Mesothelial cell of epicardium (in vitro differentiated cells): ENCODE results near the gene CXXC5. TPM values are rescaled to one million over a fixed set of nuclear protein-coding genes. Genes with fewer than 3 reads are reported as not detected.
A peak's percentile ranks its signal among the peaks of the same experiment; 100 is the strongest.

Experiments used
- DNase-seq, 2 experiments: peaks; one replicate each; pipeline ENCODE4 v3.0.0; 2021; ENCODE audit warnings: low spot score in 2 of 2; ENCODE audit not compliant: unreplicated experiment in 2 of 2
- H3K27ac Mint-ChIP-seq: 2 replicates; pipeline ENCODE4 v1.8.0; 2021; ENCODE audit warnings: mixed read lengths
- H3K27me3 Mint-ChIP-seq: 2 replicates; pipeline ENCODE4 v1.8.0; 2021; ENCODE audit warnings: low read depth, mixed read lengths
- H3K36me3 Mint-ChIP-seq: 2 replicates; pipeline ENCODE4 v1.8.0; 2021; ENCODE audit warnings: mixed read lengths
- H3K4me1 Mint-ChIP-seq: 2 replicates; pipeline ENCODE4 v1.8.0; 2021; ENCODE audit warnings: mixed read lengths
- H3K4me3 Mint-ChIP-seq: 2 replicates; pipeline ENCODE4 v1.8.0; 2021; ENCODE audit warnings: mild to moderate bottlenecking, moderate library complexity, mixed read lengths
- H3K9me3 Mint-ChIP-seq: 2 replicates; pipeline ENCODE4 v1.8.0; 2021; ENCODE audit warnings: mixed read lengths
- total RNA-seq: library from RNA; stranded (reverse); gene quantifications from 3 replicates; pipeline ENCODE4 v1.2.1, GENCODE V29; 2021
- TF ChIP-seq, protein P1 (sequence below): fragments of 200-600 bp; sonication (generic); IDR thresholded peaks from one replicate; pipeline ENCODE4 v1.5.0; 2021; ENCODE audit warnings: antibody characterized with exemption; ENCODE audit not compliant: unreplicated experiment

Gene CXXC5
- total RNA-seq, 1 donor from 2014 or later = 37.4 TPM

DNA sequence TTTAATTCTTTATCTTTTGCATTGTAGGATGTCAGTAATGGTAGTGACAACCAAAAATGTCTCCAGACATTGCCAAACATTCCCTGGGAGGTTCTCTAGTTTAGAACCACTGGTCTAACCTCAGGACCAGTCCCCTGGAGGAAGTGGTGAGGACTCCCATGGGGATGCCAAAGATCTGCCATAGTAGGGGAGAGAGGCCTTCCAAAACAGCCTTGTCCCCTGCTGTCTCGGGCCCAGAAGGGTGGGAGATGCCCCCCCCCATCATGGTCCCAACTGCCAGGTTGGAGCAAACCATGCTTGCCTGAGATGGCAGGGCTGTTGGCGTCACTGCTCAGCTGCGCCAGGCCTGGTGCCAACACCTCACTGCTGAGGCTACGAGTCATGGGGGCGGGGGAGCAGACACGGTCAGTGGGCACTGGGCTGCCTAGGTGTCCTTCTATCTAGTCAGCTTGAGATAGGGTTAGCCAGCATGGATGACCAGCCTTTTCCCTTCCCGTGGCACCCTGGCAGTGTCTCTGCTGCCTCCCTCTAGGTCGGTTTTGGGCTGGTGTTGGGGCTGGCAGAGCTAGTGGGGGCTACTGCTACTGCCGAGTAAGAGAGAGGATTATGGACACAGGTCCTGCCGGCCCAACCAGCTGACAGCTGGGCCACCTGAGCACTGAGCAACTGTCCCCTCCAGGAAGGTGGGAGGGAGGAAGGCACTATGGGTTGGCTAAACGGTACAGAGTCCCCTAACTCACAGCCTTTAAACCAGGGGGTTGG is 8.3 kb upstream of the CXXC5 start:
- Mint-ChIP-seq H3K4me3 (no peak overlapping the region), H3K36me3 (no peaks in the 10 kb centered on the region), H3K27me3 (no peaks in the 10 kb centered on the region), H3K27ac (no peak overlapping the region), H3K4me1 (peaks cover 62% of the 10 kb centered on the region), H3K9me3 (no peaks in the 10 kb centered on the region)
- peak in 1 of 2 experiments; percentile 30 for DNase-seq
- TF ChIP-seq, protein P1, sequence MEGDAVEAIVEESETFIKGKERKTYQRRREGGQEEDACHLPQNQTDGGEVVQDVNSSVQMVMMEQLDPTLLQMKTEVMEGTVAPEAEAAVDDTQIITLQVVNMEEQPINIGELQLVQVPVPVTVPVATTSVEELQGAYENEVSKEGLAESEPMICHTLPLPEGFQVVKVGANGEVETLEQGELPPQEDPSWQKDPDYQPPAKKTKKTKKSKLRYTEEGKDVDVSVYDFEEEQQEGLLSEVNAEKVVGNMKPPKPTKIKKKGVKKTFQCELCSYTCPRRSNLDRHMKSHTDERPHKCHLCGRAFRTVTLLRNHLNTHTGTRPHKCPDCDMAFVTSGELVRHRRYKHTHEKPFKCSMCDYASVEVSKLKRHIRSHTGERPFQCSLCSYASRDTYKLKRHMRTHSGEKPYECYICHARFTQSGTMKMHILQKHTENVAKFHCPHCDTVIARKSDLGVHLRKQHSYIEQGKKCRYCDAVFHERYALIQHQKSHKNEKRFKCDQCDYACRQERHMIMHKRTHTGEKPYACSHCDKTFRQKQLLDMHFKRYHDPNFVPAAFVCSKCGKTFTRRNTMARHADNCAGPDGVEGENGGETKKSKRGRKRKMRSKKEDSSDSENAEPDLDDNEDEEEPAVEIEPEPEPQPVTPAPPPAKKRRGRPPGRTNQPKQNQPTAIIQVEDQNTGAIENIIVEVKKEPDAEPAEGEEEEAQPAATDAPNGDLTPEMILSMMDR = no peak

DNA sequence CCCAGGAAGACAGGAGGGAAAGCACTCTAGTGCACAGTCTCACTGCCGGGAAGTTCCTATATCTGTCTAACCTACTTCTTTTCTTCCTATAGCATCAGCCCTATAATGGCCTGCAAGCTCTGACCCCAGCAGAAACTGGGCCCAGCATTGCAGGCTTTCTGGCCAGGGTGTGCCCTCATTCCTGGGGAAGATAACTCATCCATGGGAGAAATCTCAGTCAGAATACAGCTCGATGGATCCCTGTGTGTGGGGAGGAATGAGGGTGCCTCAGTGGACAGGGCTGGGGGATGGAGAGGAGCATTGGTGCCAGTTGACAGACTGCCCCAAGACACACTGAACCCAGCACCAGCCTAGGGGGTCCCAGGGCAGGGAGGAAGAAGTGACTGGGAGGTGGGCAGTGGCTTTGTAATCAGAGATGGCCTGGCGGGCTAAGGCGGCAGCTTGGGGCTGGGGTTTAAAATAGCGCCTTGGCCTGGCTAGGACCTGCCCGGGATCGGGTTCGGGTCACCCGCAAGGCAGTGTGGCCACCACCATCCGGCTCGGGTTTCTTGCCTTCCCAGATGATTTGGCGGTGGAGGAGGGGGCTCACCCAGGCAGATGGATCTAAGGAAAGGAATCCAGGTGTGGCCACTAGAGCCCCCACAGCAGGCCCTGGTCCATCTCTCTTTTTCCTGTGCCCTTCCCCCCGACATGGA is 7.6 kb upstream of the CXXC5 start:
- Mint-ChIP-seq H3K27me3 (peaks cover 4% of the 10 kb centered on the region), H3K9me3 (no peaks in the 10 kb centered on the region), H3K27ac (no peak overlapping the region), H3K36me3 (no peaks in the 10 kb centered on the region), H3K4me3 (no peak overlapping the region), H3K4me1 (peaks cover 62% of the 10 kb centered on the region)
- TF ChIP-seq, protein P1 = no peak
- DNase-seq = peak in 1 of 2 experiments; percentile 34

DNA sequence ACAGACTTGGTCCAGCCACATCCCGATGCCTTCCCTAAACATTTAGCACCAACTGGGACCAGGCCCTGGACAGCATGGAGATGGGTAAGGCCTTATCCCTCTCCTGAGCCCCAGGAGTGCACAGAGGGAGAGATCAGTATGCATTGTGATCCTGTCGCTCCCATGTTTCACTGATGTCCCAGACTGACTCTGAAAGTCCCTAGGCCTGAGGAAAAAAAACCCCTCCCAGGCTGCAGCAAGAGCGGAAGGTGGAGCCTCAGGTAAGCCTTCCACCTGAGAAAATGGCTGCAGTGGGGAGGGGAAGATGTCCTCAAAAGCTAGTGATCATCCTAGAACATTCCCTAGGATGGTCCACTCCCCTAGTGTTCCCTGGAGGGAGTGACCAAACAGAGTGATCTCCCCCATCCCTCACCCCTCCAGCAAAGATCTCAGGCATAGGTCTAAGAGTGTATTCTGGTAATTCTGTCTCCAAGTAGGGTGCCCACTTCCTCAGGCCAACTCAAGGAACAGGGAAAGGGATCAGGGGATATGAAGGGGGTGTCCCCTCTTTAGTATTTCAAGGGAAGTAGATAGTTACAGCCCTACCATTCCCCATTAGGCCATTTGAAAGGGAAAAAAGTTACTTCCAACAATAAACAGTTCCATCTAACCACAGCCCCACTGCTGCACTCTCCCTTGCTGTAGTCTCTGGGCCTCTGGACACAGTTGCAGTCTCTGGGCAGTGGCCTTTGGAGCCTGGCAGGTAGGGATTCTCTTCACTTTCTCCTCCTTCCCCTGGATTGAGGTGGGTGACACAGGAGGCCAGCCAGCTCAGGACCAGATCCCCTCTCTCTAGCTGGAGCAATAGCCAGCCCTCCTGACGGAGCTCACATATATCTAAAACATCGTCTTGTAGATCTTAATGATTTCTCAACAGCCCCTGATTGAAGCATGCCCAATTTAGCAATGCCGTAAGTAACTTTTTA is 6.8 kb upstream of the CXXC5 start:
- Mint-ChIP-seq H3K27ac (peak overlapping the region; percentile 83), H3K4me1 (peaks cover 55% of the 10 kb centered on the region), H3K4me3 (no peak overlapping the region), H3K36me3 (no peaks in the 10 kb centered on the region), H3K9me3 (no peaks in the 10 kb centered on the region), H3K27me3 (peaks cover 13% of the 10 kb centered on the region)
- TF ChIP-seq, protein P1 = no peak
- DNase-seq = peak in 1 of 2 experiments; percentile 35

DNA sequence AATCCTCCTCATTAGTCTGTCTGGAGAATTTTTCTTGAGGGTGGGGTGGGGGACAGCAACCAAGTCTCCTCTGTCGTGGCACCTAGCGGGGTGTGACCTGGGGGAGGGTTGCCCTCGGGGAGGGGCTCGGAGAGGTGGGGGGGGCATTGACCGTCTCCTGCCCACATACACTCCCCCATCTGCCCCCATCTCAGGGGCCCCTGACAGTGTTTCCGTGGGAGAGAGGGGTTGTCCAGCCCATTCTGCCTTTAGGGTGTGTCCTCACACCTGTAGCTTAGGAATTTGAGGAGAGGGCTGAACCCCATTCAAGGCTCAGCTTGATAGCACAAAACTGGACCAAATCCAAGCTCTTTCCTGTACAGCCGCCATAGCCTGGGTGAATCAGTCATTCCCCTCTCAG is 5.9 kb upstream of the CXXC5 start:
- no peak overlapping the region for H3K4me3 Mint-ChIP-seq
- TF ChIP-seq, protein P1 = no peak
- H3K27me3 Mint-ChIP-seq = peaks cover 20% of the 10 kb centered on the region
- no peaks in the 10 kb centered on the region for H3K9me3 Mint-ChIP-seq
- no peak for DNase-seq
- H3K36me3 Mint-ChIP-seq = no peaks in the 10 kb centered on the region
- H3K4me1 Mint-ChIP-seq = peaks cover 56% of the 10 kb centered on the region
- H3K27ac Mint-ChIP-seq = peak overlapping the region; percentile 83
